A673 (cell line): ENCODE measurements around the gene MT1B.

Experiments used
- CTCF ChIP-seq: fragments of 300-800, 200-600 bp; sonication (generic); conservative IDR thresholded peaks from 2 replicates; pipeline ENCODE4 v1.5.1; 2017; ENCODE audit warnings: low read depth, mild to moderate bottlenecking, antibody characterized with exemption, low read length, moderate library complexity, mixed read lengths
- EZH2 ChIP-seq: fragments of 200-600 bp; sonication (generic); IDR thresholded peaks from 2 replicates; pipeline ENCODE4 v1.6.1; 2017; ENCODE audit warnings: borderline replicate concordance, low read depth, mild to moderate bottlenecking, mixed read lengths, antibody characterized with exemption, low read length; ENCODE audit not compliant: poor library complexity, severe bottlenecking

- no peak for TF ChIP-seq EZH2
- no peak for TF ChIP-seq CTCF
These were observed 14.9 kb upstream of the MT1B start for GRCh38 chr16:56636616-56637413.
